HAP-1 (cell line): ENCODE measurements around the gene PSMD7.
"Not testable (repeated sequence)": the region's sequence is repeated elsewhere in the genome, so short reads cannot be mapped to it uniquely, and the experiment has no call there.

Experiments
- DNase-seq, 2 experiments: peaks; one replicate each; pipeline ENCODE4 v3.0.0-alpha.2; 2016 to 2020; ENCODE audit warnings: low spot score in 2 of 2
- H3K27me3 ChIP-seq: fragments of 250-450 bp; sonication (Bioruptor Pico); 2 replicates; pipeline ENCODE4 v1.5.1; 2020; ENCODE audit warnings: low read depth, mild to moderate bottlenecking, moderate library complexity
- H3K36me3 ChIP-seq: fragments of 250-450 bp; sonication (Bioruptor Pico); replicated peaks from 2 replicates; pipeline ENCODE4 v1.5.1; 2020; ENCODE audit warnings: mild to moderate bottlenecking
- H3K4me1 ChIP-seq: fragments of 250-450 bp; sonication (Bioruptor Pico); 2 replicates; pipeline ENCODE4 v1.5.1; 2020; ENCODE audit warnings: mild to moderate bottlenecking
- H3K4me3 ChIP-seq: fragments of 250-450 bp; sonication (Bioruptor Pico); 2 replicates; pipeline ENCODE4 v1.5.1; 2020; ENCODE audit warnings: mild to moderate bottlenecking, moderate library complexity
- H3K9me3 ChIP-seq: fragments of 250-450 bp; sonication (Bioruptor Pico); 2 replicates; pipeline ENCODE4 v1.5.1; 2020; ENCODE audit warnings: mild to moderate bottlenecking, moderate library complexity
- in situ Hi-C: fragments of 300-500 bp; cut with MboI; formaldehyde crosslinking; loops from 3 replicates; pipeline ENCODE4 v1.14.3; 2020; ENCODE audit warnings: low sequenced_read_pairs, inconsistent platforms, mixed read lengths

Gene PSMD7

GRCh38 chr16:74304835-74305176 is 8.2 kb downstream of the PSMD7 start:
- Histone ChIP-seq H3K4me1 (no peaks in the 10 kb centered on the region), H3K4me3 (no peak overlapping the region), H3K9me3 (no peaks in the 10 kb centered on the region), H3K27me3 (no peaks in the 10 kb centered on the region), H3K36me3 (peaks cover 81% of the 10 kb centered on the region)
- no peak for DNase-seq
- in situ Hi-C loops, result no loop called here

- Histone ChIP-seq H3K9me3 (no peaks in the 10 kb centered on the region), H3K4me3 (no peak overlapping the region), H3K36me3 (peaks cover 77% of the 10 kb centered on the region), H3K27me3 (no peaks in the 10 kb centered on the region), H3K4me1 (no peaks in the 10 kb centered on the region)
- no peak for DNase-seq
- in situ Hi-C loops, result no loop called here
Observed at GRCh38 chr16:74305281-74305680, 8.7 kb downstream of the PSMD7 start.

GRCh38 chr16:74305978-74306784 is 9.6 kb downstream of the PSMD7 start:
- no peaks in the 10 kb centered on the region for H3K27me3 ChIP-seq
- no peak overlapping the region for H3K4me3 ChIP-seq
- no peaks in the 10 kb centered on the region for H3K9me3 ChIP-seq
- in situ Hi-C loops, result no loop called here
- DNase-seq, result no peak
- H3K4me1 ChIP-seq, result no peaks in the 10 kb centered on the region
- peaks cover 68% of the 10 kb centered on the region for H3K36me3 ChIP-seq

- in situ Hi-C loops, result no loop called here
- Histone ChIP-seq H3K36me3 (peaks cover 56% of the 10 kb centered on the region), H3K4me3 (no peak overlapping the region), H3K9me3 (no peaks in the 10 kb centered on the region), H3K4me1 (no peaks in the 10 kb centered on the region), H3K27me3 (no peaks in the 10 kb centered on the region)
- DNase-seq, result no peak
Observed at GRCh38 chr16:74307383-74307782, 10.8 kb downstream of the PSMD7 start.

GRCh38 chr16:74309789-74310781 is 13.5 kb downstream of the PSMD7 start:
- H3K4me3 ChIP-seq, result no peak overlapping the region
- peaks cover 29% of the 10 kb centered on the region for H3K36me3 ChIP-seq
- in situ Hi-C loops, result no loop called here
- no peaks in the 10 kb centered on the region for H3K9me3 ChIP-seq
- peak; percentile 48 to 56 for DNase-seq
- no peaks in the 10 kb centered on the region for H3K4me1 ChIP-seq
- no peaks in the 10 kb centered on the region for H3K27me3 ChIP-seq

GRCh38 chr16:74315059-74315458 is 18.4 kb downstream of the PSMD7 start:
- no peaks in the 10 kb centered on the region for H3K4me1 ChIP-seq
- in situ Hi-C loops, result no loop called here

GRCh38 chr16:74320707-74321106 is 24.1 kb downstream of the PSMD7 start:
- Histone ChIP-seq H3K36me3 (no peaks in the 10 kb centered on the region), H3K27me3 (no peaks in the 10 kb centered on the region), H3K9me3 (no peaks in the 10 kb centered on the region), H3K4me3 (no peak overlapping the region), H3K4me1 (peaks cover 6% of the 10 kb centered on the region)
- in situ Hi-C loops, result no loop called here
- no peak for DNase-seq

More at GRCh38 chr16:74315059-74315458, 18.4 kb downstream of the PSMD7 start:
- Histone ChIP-seq H3K27me3 (no peaks in the 10 kb centered on the region), H3K4me3 (no peak overlapping the region), H3K9me3 (no peaks in the 10 kb centered on the region), H3K36me3 (no peaks in the 10 kb centered on the region)
- no peak for DNase-seq

GRCh38 chr16:74321356-74321755 is 24.7 kb downstream of the PSMD7 start:
- no peak for DNase-seq
- H3K9me3 ChIP-seq, result no peaks in the 10 kb centered on the region
- H3K4me1 ChIP-seq, result peaks cover 6% of the 10 kb centered on the region
- H3K27me3 ChIP-seq, result no peaks in the 10 kb centered on the region
- peaks cover 4% of the 10 kb centered on the region for H3K36me3 ChIP-seq
- in situ Hi-C loops, result no loop called here
- H3K4me3 ChIP-seq, result no peak overlapping the region

GRCh38 chr16:74322301-74322710 is 25.7 kb downstream of the PSMD7 start:
- Histone ChIP-seq H3K9me3 (no peaks in the 10 kb centered on the region), H3K36me3 (peaks cover 9% of the 10 kb centered on the region), H3K27me3 (no peaks in the 10 kb centered on the region), H3K4me1 (peaks cover 6% of the 10 kb centered on the region), H3K4me3 (no peak overlapping the region)
- peak in 1 of 2 experiments; percentile 37 for DNase-seq
- in situ Hi-C loops, result no loop called here

GRCh38 chr16:74324777-74325176 is 28.2 kb downstream of the PSMD7 start:
- H3K4me1 ChIP-seq, DNase-seq, in situ Hi-C loops, H3K4me3 ChIP-seq, H3K9me3 ChIP-seq, H3K27me3 ChIP-seq: not testable (repeated sequence)
- peaks cover 15% of the 10 kb centered on the region for H3K36me3 ChIP-seq

GRCh38 chr16:74325641-74326040 is 29.0 kb downstream of the PSMD7 start:
- Histone ChIP-seq H3K9me3 (no peaks in the 10 kb centered on the region), H3K4me3 (no peak overlapping the region), H3K27me3 (no peaks in the 10 kb centered on the region), H3K4me1 (peaks cover 6% of the 10 kb centered on the region), H3K36me3 (peaks cover 15% of the 10 kb centered on the region)
- no peak for DNase-seq
- in situ Hi-C loops, result no loop called here

GRCh38 chr16:74328346-74328745 is 31.7 kb downstream of the PSMD7 start:
- DNase-seq, in situ Hi-C loops, H3K9me3 ChIP-seq, H3K27me3 ChIP-seq, H3K4me1 ChIP-seq, H3K4me3 ChIP-seq: not testable (repeated sequence)
- peaks cover 15% of the 10 kb centered on the region for H3K36me3 ChIP-seq

- DNase-seq, H3K9me3 ChIP-seq, H3K4me3 ChIP-seq, H3K36me3 ChIP-seq, H3K27me3 ChIP-seq, H3K4me1 ChIP-seq, in situ Hi-C loops: not testable (repeated sequence)
Observed at GRCh38 chr16:74332469-74332868, 35.9 kb downstream of the PSMD7 start.

- not testable (repeated sequence) for DNase-seq
Observed at GRCh38 chr16:74337506-74337905, 40.9 kb downstream of the PSMD7 start.

More at GRCh38 chr16:74337506-74337905, 40.9 kb downstream of the PSMD7 start:
- H3K4me3 ChIP-seq, in situ Hi-C loops, H3K36me3 ChIP-seq, H3K9me3 ChIP-seq, H3K27me3 ChIP-seq, H3K4me1 ChIP-seq: not testable (repeated sequence)
